NK-92 treated with Interleukin-12 subunit alpha and Interleukin-12 subunit beta, amount 100 ng/mL, for 24 hours (cell line): ENCODE results near the gene ARSB.
"Not testable (repeated sequence)": the region's sequence is repeated elsewhere in the genome, so short reads cannot be mapped to it uniquely, and the experiment has no call there.

Experiments used
- DNase-seq: peaks from one replicate; lab custom pipeline; 2025; lab: John Stamatoyannopoulos, UW

The ARSB gene

GRCh38 chr5:78750281-78750680 is 234.8 kb downstream of the ARSB start:
- DNase-seq, result no peak

- no peak for DNase-seq
These were observed 237.3 kb downstream of the ARSB start for GRCh38 chr5:78747705-78748359.

- DNase-seq, result no peak
These were observed 238.1 kb downstream of the ARSB start for GRCh38 chr5:78747055-78747454.

GRCh38 chr5:78746021-78746770 is 238.9 kb downstream of the ARSB start:
- no peak for DNase-seq

- no peak for DNase-seq
These were observed 240.1 kb downstream of the ARSB start for GRCh38 chr5:78744951-78745534.

GRCh38 chr5:78741019-78741418 is 244.1 kb downstream of the ARSB start:
- no peak for DNase-seq

- no peak for DNase-seq
These were observed 246.3 kb downstream of the ARSB start for GRCh38 chr5:78738693-78739300.

- DNase-seq, result no peak
These were observed 247.0 kb downstream of the ARSB start for GRCh38 chr5:78738104-78738503.

GRCh38 chr5:78735834-78736463 is 249.2 kb downstream of the ARSB start:
- DNase-seq, result no peak

GRCh38 chr5:78734950-78735349 is 250.2 kb downstream of the ARSB start:
- no peak for DNase-seq

- DNase-seq, result no peak
These were observed 250.8 kb downstream of the ARSB start for GRCh38 chr5:78734094-78734845.

- not testable (repeated sequence) for DNase-seq
These were observed 252.4 kb downstream of the ARSB start for GRCh38 chr5:78732721-78733120.

GRCh38 chr5:78731884-78732283 is 253.2 kb downstream of the ARSB start:
- no peak for DNase-seq

GRCh38 chr5:78730300-78731094 is 254.6 kb downstream of the ARSB start:
- no peak for DNase-seq

GRCh38 chr5:78727786-78728761 is 257.0 kb downstream of the ARSB start:
- DNase-seq, result no peak
